KBM-7 (cell line): ENCODE measurements around the gene AMMECR1.
A peak's percentile ranks its signal among the peaks of the same experiment; 100 is the strongest.
"Not testable (repeated sequence)": the region's sequence is repeated elsewhere in the genome, so short reads cannot be mapped to it uniquely, and the experiment has no call there.

Experiments
- DNase-seq: peaks from one replicate; pipeline ENCODE4 v3.0.0-alpha.2; 2015
- in situ Hi-C: fragments of 300-500 bp; cut with MboI; formaldehyde crosslinking; loops from 2 replicates; pipeline ENCODE4 v1.14.3; 2020; ENCODE audit warnings: low sequenced_read_pairs, low pct_unique_long_range_greater_than_20kb, mixed read lengths

Gene AMMECR1

GRCh38 chrX:110268886-110269285 lies 49.0 kb downstream of the AMMECR1 start:
- peak; percentile 51 for DNase-seq
- in situ Hi-C loops: no loop called here

DNA sequence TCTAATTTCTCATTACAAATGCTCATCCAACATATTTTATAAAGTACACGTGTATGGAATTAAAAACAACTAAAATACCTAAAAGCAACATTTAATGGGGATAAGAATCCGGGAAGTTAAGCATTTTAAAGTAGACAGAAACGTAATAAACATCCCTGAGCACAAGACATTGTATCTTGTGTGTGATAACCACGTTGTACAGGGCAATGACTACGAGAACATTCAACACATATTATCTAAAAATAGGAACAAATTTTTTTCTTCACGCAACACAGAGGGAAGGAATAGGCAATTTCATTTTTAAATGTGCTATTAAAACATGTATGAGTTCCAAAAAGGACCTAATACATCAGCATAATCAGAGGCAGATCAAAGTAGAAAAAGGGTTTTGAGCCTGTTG lies 49.5 kb downstream of the AMMECR1 start:
- DNase-seq: no peak
- in situ Hi-C loops: no loop called here

- in situ Hi-C loops: no loop called here
- peak; percentile 51 for DNase-seq
Measured at GRCh38 chrX:110267874-110268273, 50.0 kb downstream of the AMMECR1 start.

GRCh38 chrX:110265661-110266060 lies 52.2 kb downstream of the AMMECR1 start:
- in situ Hi-C loops: no loop called here
- no peak for DNase-seq

DNA sequence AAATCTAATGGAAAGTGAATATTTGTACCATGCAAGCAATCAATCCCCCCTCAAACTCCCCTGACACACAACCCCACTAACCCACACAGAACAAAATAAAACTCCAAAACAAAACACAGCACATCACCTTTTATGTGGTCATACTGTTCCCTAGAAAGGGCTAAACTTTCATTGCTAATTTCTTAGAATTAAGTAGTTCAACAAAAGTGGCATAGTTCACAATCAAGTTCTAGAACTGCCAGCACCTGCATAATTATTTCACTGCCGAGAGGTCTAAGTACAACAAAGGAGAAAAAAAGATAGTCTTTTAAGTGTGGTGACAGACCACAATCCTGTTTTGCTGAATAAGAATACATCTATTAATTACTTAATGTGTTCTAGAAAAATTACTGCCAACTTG lies 58.8 kb downstream of the AMMECR1 start:
- in situ Hi-C loops: no loop called here
- no peak for DNase-seq

GRCh38 chrX:110258552-110258951 lies 59.3 kb downstream of the AMMECR1 start:
- no peak for DNase-seq
- in situ Hi-C loops: no loop called here

- DNase-seq: no peak
- in situ Hi-C loops: no loop called here
Measured at GRCh38 chrX:110257889-110258288, 60.0 kb downstream of the AMMECR1 start.

GRCh38 chrX:110252711-110253110 lies 65.2 kb downstream of the AMMECR1 start:
- in situ Hi-C loops: no loop called here
- no peak for DNase-seq

DNA sequence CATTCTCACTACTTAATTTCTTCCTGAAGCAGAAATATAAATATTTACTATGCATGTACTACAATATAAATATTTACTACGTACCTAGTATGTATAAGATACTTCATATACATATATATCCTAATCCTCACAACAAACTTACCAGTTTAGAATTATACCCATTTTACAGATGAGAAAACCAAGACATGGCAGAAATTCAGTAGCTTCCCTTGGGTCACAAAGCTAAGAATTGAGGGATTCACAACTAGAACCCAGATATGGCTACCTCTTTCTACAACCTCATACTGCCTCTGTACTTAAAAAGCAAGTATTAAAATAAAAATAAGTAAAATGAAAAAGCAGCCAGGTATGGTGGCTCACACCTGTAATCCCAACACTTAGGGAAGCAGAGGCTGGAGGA lies 65.9 kb downstream of the AMMECR1 start:
- in situ Hi-C loops: no loop called here

DNA sequence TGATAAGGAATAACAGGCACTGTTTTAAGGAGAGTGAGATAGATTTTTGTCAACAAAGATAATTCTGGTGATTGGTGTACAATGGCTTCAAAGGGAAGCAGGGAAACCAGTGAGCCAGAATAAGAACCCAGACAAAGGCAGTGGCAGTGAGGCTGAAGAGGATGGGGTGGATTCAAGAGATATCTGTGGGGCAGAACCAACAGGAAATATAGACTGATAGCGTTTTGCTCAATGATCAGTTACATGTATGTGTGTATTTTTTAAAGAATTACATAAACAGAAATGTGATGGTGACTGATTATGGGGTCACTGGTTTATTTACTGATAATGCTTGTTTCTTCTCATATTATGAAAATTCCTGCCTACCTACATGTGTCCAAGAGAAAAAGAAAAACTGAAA lies 66.4 kb downstream of the AMMECR1 start:
- no peak for DNase-seq
- in situ Hi-C loops: no loop called here

More for the DNA sequence above, 65.9 kb downstream of the AMMECR1 start:
- DNase-seq: no peak

DNA sequence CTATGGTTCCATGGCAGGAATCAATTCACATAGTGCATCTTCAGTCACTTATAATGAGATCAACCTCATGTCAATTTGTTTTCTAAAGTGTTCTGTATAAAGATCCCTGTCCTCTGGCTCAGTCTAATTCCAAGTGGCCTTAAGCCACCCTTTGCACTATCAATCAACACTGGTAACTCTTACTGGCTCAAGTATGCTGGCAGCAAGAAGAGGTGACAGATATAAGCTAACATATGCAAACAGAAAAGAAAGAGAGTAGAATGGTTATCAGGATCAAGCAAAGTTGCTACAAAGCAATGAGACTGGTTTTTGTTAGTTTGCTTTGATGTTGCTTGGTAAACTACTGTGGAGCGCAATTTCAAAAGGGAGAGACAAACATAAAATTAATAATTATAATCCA lies 67.0 kb downstream of the AMMECR1 start:
- in situ Hi-C loops: no loop called here
- DNase-seq: no peak

GRCh38 chrX:110248578-110248977 lies 69.3 kb downstream of the AMMECR1 start:
- no peak for DNase-seq
- in situ Hi-C loops: no loop called here

DNA sequence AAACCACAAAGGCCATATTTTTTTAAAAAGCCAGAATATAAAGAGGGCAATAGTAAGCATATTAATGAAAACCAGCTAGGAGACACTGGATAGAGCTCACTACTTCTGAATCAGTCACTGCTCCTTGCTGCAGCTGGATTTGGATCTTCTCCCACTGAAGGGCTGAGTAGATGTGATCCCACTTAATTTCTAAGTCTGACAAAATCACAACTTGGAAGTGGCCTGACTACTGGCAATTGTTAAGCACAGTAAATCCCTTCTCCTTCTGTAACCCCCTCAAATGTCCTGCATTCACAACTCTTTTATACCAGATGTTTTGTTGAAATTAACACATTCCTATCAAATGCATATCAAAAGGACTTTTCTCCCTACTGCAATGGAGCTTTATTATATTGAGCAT lies 72.9 kb downstream of the AMMECR1 start:
- DNase-seq: no peak
- in situ Hi-C loops: no loop called here

GRCh38 chrX:110242371-110242770 lies 75.5 kb downstream of the AMMECR1 start:
- no peak for DNase-seq

GRCh38 chrX:110241816-110242215 lies 76.1 kb downstream of the AMMECR1 start:
- DNase-seq: no peak
- in situ Hi-C loops: no loop called here

More at GRCh38 chrX:110242371-110242770, 75.5 kb downstream of the AMMECR1 start:
- in situ Hi-C loops: no loop called here

GRCh38 chrX:110238259-110238658 lies 79.6 kb downstream of the AMMECR1 start:
- DNase-seq, in situ Hi-C loops: not testable (repeated sequence)

DNA sequence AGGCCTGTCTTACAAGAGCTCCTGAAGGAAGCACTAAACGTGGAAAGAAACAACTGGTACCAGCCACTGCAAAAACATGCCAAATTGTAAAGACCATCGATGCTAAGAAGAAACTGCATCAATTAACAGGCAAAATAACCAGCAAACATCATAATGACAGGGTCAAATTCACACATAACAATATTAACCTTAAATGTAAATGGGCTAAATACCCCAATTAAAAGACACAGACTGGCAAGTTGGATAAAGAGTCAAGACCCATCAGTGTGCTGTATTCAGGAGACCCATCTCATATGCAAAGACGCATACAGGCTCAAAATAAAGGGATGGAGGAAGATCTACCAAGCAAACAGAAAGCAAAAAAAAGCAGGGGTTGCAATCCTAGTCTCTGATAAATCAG lies 86.4 kb downstream of the AMMECR1 start:
- in situ Hi-C loops, DNase-seq: not testable (repeated sequence)

DNA sequence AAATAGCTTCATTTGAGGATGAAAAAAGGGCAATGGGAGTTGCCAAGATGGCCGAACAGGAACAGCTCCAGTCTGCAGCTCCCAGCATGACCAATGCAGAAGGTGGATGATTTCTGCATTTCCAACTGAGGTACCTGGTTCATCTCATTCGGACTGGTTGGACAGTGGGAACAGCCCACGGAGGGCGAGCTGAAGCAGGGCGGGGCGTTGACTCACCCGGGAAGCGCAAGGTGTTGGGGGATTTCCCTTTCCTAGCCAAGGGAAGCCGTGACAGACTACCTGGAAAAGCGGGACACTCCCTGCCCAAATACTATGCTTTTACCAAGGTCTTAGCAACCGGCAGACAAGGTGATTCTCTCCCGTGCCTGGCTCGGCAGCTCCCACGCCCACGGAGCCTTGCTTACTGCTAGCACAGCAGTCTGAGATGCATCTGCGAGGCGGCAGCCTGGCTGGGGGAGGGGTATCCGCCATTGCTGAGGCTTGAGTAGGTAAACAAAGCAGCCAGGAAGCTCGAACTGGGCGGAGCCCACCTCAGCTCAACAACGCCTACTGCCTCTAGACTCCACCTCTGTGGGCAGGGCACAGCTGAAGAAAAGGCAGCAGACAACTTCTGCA lies 88.3 kb downstream of the AMMECR1 start:
- in situ Hi-C loops, DNase-seq: not testable (repeated sequence)

DNA sequence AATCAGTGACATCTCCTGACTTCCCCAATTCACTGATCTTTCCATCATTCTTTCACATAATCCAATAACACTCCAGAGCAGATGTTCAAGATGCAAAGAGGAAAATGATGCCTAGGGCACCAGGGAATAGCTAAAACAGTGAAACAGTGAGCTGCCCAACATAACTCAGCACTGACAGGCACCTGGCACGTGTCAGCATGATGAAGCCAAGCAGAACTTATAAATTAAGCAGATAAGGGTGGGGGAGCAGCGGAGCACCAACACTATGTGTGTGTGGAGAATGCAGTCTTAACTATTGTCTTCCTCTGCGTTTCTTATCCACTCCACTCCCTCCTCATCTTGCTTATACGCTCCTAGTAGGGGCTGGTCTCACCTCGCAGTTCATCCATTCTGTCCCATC lies 89.4 kb downstream of the AMMECR1 start:
- in situ Hi-C loops: no loop called here
- DNase-seq: no peak

DNA sequence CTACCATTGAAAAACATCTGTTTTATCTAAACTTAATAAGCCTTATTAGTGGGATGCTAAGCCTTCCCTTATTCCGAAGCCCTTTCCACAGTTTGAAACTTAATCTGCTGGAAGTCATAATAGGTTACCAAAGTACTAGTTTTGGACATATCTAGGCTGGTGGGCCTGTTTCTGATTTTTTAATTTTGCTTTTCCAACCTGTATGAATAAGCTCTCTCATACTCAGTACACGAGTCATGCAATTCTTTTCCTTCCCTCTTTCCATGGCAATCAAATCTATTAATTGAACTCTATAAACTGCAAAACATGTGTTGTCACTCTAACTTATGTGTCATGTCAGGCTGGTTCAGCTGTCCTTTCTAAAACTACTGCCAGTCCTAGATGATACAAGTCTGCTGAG lies 91.0 kb downstream of the AMMECR1 start:
- no peak for DNase-seq
- in situ Hi-C loops: no loop called here

GRCh38 chrX:110224926-110225617 lies 92.8 kb downstream of the AMMECR1 start:
- in situ Hi-C loops: no loop called here
- no peak for DNase-seq
